Gastrocnemius medialis (tissue), 4 donors: ENCODE data around the gene SARM1.

Experiments used
- POLR2A ChIP-seq, 2 donors: fragments of 450-650 bp; IDR thresholded peaks; one replicate each; pipeline ENCODE4 v1.6.1; 2017; ENCODE audit warnings: antibody characterized with exemption in 2 of 2, mild to moderate bottlenecking in 2 of 2, moderate library complexity in 2 of 2
- TF ChIP-seq, protein P1 (sequence below), 5 experiments: fragments of 450-650 bp in 3 of 5; fragments of 200-600 bp in 2 of 5; sonication (generic) in 2 of 5; IDR thresholded peaks in 4 of 5; conservative IDR thresholded peaks in 1 of 5; 1 replicate in 4 of 5; 2 replicates in 1 of 5; pipeline ENCODE4 v1.5.1; 2016 to 2019; ENCODE audit warnings: antibody characterized with exemption in 5 of 5, mild to moderate bottlenecking in 3 of 5, moderate library complexity in 3 of 5

DNA sequence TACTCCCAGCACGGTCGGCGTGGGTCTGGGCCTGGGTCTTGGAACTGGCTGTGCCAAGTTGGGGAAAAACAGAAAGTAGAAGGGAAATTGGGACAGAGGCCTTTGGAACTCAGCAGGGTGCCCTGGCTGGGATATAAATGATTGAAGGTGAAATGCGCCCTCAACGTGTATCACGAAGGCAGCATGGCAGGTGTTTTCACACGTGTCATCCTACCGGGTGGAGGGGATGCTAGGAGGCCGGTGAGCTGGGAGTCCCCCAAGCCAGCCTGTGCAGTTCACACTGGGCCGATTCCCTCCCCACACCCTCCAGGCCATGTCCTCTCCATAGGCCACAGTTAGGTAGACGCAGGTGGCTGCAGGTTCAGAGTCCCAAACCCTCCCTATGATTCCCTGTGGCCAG lies 30.0 kb upstream of the SARM1 start:
- TF ChIP-seq, protein P1, sequence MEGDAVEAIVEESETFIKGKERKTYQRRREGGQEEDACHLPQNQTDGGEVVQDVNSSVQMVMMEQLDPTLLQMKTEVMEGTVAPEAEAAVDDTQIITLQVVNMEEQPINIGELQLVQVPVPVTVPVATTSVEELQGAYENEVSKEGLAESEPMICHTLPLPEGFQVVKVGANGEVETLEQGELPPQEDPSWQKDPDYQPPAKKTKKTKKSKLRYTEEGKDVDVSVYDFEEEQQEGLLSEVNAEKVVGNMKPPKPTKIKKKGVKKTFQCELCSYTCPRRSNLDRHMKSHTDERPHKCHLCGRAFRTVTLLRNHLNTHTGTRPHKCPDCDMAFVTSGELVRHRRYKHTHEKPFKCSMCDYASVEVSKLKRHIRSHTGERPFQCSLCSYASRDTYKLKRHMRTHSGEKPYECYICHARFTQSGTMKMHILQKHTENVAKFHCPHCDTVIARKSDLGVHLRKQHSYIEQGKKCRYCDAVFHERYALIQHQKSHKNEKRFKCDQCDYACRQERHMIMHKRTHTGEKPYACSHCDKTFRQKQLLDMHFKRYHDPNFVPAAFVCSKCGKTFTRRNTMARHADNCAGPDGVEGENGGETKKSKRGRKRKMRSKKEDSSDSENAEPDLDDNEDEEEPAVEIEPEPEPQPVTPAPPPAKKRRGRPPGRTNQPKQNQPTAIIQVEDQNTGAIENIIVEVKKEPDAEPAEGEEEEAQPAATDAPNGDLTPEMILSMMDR (IDR thresholded peaks at IDR 0.05 in 4 of 5, conservative IDR thresholded peaks at IDR 0.05 in 1 of 5): no peak
- TF ChIP-seq POLR2A (IDR thresholded peaks at IDR 0.05): no peak
